HAP-1 (cell line): Measurements from ENCODE around the gene RUNX1.

Experiments used
- DNase-seq, 2 experiments: peaks; one replicate each; pipeline ENCODE4 v3.0.0-alpha.2; 2016 to 2020; ENCODE audit warnings: low spot score in 2 of 2
- H3K27me3 ChIP-seq: fragments of 250-450 bp; sonication (Bioruptor Pico); 2 replicates; pipeline ENCODE4 v1.5.1; 2020; ENCODE audit warnings: low read depth, mild to moderate bottlenecking, moderate library complexity
- H3K36me3 ChIP-seq: fragments of 250-450 bp; sonication (Bioruptor Pico); replicated peaks from 2 replicates; pipeline ENCODE4 v1.5.1; 2020; ENCODE audit warnings: mild to moderate bottlenecking
- H3K4me1 ChIP-seq: fragments of 250-450 bp; sonication (Bioruptor Pico); 2 replicates; pipeline ENCODE4 v1.5.1; 2020; ENCODE audit warnings: mild to moderate bottlenecking
- H3K4me3 ChIP-seq: fragments of 250-450 bp; sonication (Bioruptor Pico); 2 replicates; pipeline ENCODE4 v1.5.1; 2020; ENCODE audit warnings: mild to moderate bottlenecking, moderate library complexity
- H3K9me3 ChIP-seq: fragments of 250-450 bp; sonication (Bioruptor Pico); 2 replicates; pipeline ENCODE4 v1.5.1; 2020; ENCODE audit warnings: mild to moderate bottlenecking, moderate library complexity
- in situ Hi-C: fragments of 300-500 bp; cut with MboI; formaldehyde crosslinking; loops from 3 replicates; pipeline ENCODE4 v1.14.3; 2020; ENCODE audit warnings: low sequenced_read_pairs, inconsistent platforms, mixed read lengths

RUNX1 gene

DNA sequence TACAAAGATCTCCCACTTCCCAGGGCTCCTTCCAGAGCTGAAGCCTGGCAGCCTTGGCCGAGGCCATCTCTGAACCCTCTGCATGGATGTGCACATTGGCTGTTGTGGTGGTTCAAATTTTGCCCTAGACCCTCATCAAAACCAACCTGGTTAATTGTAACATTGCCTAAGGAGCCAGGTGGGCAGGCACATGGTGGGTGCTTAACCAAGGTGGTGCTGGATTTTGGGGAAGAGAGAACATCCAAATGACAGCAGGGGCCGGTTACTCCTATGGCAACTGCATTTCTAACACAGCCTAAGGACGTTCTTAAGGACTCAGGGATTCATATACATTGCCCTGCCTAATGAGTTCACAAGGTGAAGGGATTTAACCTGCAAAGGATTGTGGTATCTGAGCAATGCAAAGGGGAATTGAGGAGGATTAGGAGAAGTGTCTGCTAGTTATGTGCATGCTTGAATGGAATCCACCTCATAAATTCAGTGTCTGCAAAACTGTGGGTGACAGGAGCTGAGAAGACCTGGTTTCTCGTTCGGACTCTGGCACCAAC, 10.3 kb downstream of the RUNX1 start:
- no peaks in the 10 kb centered on the region for H3K9me3 ChIP-seq
- in situ Hi-C loops, result no loop called here
- no peak for DNase-seq
- no peaks in the 10 kb centered on the region for H3K36me3 ChIP-seq
- no peaks in the 10 kb centered on the region for H3K4me1 ChIP-seq
- no peaks in the 10 kb centered on the region for H3K27me3 ChIP-seq
- H3K4me3 ChIP-seq, result no peak overlapping the region

DNA sequence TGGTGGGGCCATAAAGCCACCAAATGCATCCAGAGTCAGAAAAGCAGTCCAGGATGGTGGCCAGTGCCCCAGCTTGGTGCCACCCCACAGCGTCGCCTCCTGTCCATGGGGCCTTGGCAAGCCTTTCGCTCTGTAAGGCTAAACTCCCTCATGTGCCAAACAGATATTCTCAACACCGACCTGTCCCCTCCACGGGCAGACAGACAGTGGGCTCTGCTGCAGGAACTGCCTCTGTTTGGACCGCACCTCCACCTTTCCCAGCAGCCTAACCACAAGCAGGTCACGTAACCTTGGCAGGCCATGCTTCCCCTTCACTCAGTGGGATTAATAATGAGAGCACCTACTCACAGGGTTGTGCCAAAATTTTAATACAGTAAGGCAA, 11.7 kb downstream of the RUNX1 start:
- Histone ChIP-seq H3K4me1 (no peaks in the 10 kb centered on the region), H3K4me3 (no peak overlapping the region), H3K9me3 (no peaks in the 10 kb centered on the region), H3K27me3 (no peaks in the 10 kb centered on the region), H3K36me3 (no peaks in the 10 kb centered on the region)
- in situ Hi-C loops, result no loop called here
- DNase-seq, result no peak

DNA sequence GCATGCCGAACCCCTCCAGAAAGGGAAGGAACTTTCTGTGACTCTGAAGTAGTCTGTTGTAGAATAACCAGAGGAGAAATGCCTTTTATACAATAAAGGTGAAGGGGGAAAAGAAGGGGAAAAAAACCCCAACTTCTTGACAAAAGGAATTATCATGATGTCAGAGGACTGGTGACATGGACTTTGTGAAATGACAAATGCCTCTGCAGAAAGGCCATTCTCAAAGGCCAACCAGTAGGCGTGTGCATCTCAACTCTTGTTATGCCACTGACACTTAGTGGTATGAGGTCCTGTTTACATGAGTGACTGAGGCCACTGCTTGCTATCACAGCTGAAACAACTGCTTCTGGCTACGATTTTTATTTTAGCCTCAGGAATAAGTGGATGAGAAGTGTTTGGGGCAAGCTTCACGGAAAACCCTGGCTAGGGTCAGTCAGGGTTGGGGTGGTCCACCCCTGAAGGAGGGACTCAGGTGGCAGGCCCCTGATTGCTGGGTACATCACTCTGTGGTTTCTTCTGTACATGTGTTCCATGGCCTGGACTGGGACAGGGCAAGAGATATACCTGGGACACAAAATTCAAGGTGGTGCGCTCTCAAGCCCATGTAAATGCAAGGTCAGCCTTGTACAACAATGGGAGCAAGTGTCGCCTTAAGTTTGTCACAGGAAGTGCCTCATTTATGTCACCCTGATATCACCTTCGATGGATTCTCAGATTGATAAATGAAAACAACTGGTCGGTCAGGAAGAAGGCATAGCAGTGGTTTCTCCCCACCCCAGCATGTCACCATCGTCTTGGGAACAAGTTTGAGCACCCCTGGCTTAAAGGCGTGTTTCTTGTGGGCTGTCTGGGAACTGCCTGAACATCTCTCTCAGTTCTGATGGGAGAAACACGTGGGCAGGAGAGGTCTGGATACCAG, 12.4 kb downstream of the RUNX1 start:
- no peak for DNase-seq
- H3K9me3 ChIP-seq, result no peaks in the 10 kb centered on the region
- H3K4me1 ChIP-seq, result no peaks in the 10 kb centered on the region
- in situ Hi-C loops, result no loop called here
- no peak overlapping the region for H3K4me3 ChIP-seq
- no peaks in the 10 kb centered on the region for H3K27me3 ChIP-seq
- no peaks in the 10 kb centered on the region for H3K36me3 ChIP-seq

DNA sequence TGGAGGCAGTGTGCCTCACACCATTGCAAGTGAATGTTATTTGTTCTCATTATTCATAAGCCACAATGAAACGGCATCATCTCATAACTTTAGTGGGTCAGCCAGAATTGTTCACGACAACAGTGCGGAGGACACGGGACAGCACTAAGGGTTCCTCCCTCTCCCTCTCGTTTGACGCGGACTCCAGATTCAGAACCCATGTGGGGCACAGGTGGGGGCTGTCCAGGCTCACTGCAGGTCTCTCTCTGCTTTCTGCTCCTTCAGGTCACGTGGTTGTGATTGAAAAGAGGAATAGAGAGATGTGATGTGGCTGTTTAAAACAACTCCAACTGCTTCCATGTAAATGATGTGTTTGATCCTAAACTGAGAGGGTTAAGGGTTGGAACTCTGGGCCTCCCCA, 13.5 kb downstream of the RUNX1 start:
- H3K4me1 ChIP-seq, result no peaks in the 10 kb centered on the region
- no peaks in the 10 kb centered on the region for H3K27me3 ChIP-seq
- H3K36me3 ChIP-seq, result no peaks in the 10 kb centered on the region
- H3K4me3 ChIP-seq, result no peak overlapping the region
- in situ Hi-C loops, result no loop called here
- H3K9me3 ChIP-seq, result no peaks in the 10 kb centered on the region
- no peak for DNase-seq

DNA sequence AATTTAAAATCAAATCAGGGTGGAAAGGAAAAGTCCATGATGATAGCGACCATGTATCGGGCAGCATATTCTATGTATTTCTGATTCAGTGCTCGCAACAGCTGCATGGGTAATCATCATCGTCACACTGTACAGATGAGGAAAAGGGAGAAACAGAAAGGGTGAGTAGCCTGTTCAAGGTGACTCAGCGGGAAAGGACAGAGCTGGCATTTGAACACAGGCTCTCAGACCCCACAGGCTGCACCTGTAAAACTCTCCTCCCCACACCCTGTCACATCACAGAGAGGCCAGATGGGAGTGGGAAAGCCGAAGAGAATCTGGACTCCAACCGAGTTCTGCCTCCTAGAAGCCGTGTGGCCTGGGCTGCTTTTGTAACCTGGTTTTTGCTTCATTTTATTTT, 14.0 kb downstream of the RUNX1 start:
- H3K36me3 ChIP-seq, result no peaks in the 10 kb centered on the region
- H3K4me1 ChIP-seq, result no peaks in the 10 kb centered on the region
- no peak for DNase-seq
- H3K9me3 ChIP-seq, result no peaks in the 10 kb centered on the region
- in situ Hi-C loops, result no loop called here
- H3K4me3 ChIP-seq, result no peak overlapping the region
- no peaks in the 10 kb centered on the region for H3K27me3 ChIP-seq

DNA sequence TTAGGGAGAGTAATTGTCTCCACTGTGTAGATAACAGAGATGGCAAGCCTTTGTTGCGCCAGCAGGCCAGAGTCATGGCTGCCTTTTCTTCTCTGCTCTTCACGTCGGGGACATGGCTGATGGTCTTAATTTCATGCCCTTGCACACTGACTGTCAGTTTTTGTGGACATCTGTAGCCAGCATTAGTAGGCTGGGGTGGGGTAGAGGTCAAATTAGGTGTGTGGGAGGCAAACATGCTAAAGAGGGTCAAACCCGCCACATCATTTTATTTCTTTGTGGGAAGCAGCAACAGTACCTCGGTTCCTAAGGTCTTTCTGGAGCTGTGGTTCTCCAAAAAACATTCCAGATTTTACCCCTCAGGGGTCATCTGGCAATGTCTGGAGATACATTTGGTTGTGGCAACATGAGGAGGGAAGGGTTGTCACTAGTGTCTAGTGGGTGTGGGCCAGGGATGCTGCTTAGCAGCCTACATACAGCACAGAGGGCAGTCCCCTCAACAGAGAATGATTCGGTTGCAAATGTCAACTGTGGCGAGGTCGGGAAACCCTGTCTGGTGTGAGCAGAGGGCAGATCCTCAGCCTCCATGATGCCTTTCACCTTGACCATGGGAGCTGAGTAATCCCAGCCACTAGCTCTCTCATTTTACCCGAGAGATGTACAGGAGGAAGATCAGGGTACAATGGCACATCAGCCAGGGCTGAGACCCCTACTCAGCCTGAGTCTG, 14.7 kb downstream of the RUNX1 start:
- H3K4me1 ChIP-seq, result no peaks in the 10 kb centered on the region
- in situ Hi-C loops, result no loop called here
- no peak overlapping the region for H3K4me3 ChIP-seq
- no peaks in the 10 kb centered on the region for H3K27me3 ChIP-seq
- H3K36me3 ChIP-seq, result no peaks in the 10 kb centered on the region
- DNase-seq, result no peak
- H3K9me3 ChIP-seq, result no peaks in the 10 kb centered on the region

DNA sequence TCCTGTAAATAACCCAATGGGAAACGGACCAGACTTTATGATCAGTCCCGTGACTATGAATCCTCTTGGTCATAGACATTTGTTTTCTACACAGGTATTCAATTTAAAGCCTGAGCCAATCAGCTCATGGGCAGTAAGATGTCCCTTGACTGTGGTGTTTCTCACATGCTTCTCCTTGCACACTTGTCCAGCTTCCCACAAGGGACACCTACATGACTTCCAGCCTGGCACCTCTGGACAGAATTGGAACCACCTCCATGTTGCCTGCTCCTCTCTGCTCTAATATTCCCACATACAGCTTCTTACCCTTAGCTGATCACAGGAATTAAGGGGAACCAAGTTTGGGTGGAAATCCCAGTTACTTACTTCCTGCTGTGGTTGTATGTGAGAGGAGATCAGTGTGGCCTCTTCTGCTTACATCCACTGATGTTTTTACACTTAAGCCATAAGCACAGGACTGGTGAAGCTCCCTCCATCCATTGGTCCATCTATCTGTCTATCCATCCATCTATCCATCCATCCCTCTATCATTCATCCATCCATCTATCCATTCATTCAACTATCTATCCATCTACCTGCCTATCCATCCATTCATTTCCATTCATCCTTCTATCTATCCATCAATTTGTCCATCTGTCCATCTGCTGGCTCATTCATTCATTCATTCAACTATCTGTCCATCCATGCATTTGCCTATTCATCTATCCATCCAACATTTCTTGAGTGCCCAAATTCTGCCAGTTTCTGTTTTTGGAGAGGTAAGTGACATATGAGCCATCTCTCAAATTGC, 16.4 kb downstream of the RUNX1 start:
- no peak for DNase-seq
- Histone ChIP-seq H3K4me3 (no peak overlapping the region), H3K9me3 (no peaks in the 10 kb centered on the region), H3K4me1 (no peaks in the 10 kb centered on the region), H3K36me3 (no peaks in the 10 kb centered on the region), H3K27me3 (no peaks in the 10 kb centered on the region)
- in situ Hi-C loops, result no loop called here

DNA sequence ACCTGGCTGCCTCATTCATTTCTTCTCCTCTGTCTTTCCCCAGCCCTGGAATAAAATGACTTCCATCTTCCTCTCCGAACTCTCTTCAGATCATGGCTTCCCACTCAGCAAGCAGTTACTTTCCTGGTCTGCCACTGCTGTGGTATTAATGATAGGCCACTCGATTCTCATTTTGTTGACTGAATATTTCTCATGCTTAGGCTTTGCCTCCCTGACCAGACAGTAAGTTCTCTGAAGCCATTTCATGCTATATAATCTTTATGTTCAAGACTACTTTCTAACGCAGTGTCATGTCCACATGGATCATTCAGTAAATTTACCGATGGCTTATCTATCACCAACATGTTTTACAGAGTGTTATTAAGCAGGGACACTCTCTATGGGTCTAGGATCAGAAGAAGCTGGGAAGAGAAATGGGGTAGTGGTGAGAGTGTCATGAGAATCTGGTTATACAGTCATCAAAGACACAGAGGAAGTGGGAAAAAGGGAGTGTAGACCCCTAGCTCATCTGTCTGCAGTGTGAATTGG, 20.6 kb downstream of the RUNX1 start:
- in situ Hi-C loops, result no loop called here
- DNase-seq, result no peak
- H3K36me3 ChIP-seq, result no peaks in the 10 kb centered on the region
- H3K9me3 ChIP-seq, result no peaks in the 10 kb centered on the region
- H3K4me1 ChIP-seq, result no peaks in the 10 kb centered on the region
- H3K27me3 ChIP-seq, result 0 out of 2 replicates have a peak, but pooled peaks cover 4% of the 10 kb centered on the region
- H3K4me3 ChIP-seq, result no peak overlapping the region

DNA sequence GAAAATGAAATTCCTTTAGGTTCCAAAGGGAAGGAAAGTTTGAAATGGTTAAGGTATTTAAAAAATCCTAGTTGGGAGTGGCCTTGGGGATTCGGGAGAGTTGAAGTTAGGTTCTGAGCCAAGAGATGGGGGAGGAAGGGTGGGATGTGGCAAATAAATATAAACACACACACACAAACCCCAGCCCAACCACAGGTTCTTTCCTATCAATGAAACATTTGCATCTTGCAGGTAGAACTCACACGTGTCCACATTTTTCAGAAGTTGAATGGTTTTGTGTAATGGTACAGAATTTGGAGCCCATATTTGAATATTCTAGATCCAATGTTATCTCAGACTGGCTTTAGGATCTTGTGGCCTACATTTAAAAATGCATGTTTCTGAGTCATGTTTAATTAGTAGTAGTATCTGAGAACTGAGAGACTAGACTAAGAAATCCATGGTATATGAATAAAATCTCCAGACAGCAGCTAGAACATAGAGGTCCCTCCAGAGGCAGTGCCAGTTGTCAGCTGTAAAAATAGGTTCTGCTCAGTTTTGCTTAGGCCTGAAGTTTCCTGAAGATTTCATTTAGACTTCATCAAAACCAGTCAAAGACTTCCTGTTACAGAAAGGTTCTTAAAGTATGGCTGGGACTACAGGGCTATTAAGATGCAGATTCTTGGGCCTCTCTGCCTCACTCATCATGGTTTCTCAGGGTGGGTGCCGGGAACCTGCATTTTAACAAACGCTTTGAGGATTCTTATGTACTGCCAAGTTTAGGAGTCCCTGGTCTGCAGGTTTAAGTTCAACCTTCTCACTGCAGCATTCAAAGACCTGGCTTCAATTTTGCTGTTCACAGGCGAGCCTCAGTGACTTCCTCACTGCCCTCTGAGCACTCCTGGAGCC, 21.3 kb downstream of the RUNX1 start:
- in situ Hi-C loops, result no loop called here
- no peak overlapping the region for H3K4me3 ChIP-seq
- H3K4me1 ChIP-seq, result no peaks in the 10 kb centered on the region

DNA sequence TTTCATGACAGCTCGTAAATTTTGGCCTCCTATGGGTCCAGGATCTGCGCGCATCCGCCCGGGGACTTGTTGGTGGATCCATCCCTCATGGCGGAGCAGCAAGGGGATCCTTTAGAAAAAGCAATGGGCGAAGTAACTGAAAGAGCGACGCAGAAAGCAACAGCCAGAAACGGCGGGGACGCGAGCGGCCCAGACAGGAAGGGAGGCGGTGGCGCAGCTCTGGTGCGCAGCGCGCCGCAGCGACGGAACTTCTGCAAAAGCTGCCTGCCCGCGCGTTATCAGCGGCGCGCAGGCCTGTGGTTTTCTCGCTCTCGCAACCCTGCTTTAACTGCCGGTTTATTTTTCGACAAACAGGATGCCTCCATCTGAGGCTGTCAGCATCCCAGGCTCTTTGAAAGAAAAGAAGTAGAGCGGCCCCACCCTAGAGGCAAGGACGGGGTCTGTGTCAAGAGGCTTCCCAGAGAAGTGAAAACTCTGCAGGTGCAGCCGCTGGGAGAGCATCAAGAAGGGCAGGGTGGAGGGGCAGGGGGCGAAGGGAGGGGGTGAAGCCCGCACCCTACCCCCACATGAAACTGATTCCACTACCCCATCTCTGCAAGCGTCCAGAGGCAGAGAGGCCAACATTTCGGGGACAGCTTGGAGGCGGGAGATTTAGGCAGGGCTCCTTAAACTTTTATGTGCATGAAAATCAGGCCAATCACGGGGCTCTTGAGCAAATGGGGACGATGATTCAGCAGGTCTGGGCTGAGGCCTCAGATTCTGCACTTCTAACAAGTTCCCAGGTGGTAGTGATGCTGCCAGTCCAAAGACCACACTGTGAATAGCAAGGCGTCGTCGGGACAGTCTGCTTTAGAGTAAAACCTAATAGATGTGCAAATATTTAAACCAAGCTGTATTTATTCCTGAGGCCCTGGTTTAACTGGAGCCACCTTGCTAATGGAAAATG, 22.2 kb downstream of the RUNX1 start:
- Histone ChIP-seq H3K36me3 (no peaks in the 10 kb centered on the region), H3K27me3 (0 out of 2 replicates have a peak, but pooled peaks cover 4% of the 10 kb centered on the region), H3K4me3 (no peak overlapping the region), H3K4me1 (no peaks in the 10 kb centered on the region), H3K9me3 (no peaks in the 10 kb centered on the region)
- no peak for DNase-seq
- in situ Hi-C loops, result no loop called here

More for the DNA sequence above, 21.3 kb downstream of the RUNX1 start:
- 0 out of 2 replicates have a peak, but pooled peaks cover 4% of the 10 kb centered on the region for H3K27me3 ChIP-seq
- H3K36me3 ChIP-seq, result no peaks in the 10 kb centered on the region
- H3K9me3 ChIP-seq, result no peaks in the 10 kb centered on the region
- DNase-seq, result no peak

DNA sequence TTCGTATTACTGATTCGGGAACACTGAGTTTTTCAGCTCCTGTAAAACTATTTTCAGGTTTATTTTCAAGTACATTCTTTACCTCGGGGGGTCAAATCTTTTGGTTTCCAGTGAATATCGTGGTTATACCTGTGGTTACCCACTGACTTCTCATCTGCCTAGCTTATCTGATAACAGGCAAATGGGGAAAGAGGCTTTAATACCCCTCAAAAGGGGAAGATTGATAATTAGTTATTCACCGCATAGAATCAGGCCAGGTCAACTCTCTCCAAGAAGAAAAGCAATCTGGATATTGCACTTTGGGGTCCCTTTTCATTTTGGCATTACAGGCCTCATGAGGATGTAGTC, 23.0 kb downstream of the RUNX1 start:
- Histone ChIP-seq H3K4me3 (no peak overlapping the region), H3K9me3 (no peaks in the 10 kb centered on the region), H3K27me3 (0 out of 2 replicates have a peak, but pooled peaks cover 4% of the 10 kb centered on the region), H3K36me3 (no peaks in the 10 kb centered on the region), H3K4me1 (no peaks in the 10 kb centered on the region)
- DNase-seq, result no peak
- in situ Hi-C loops, result no loop called here
